Measurements from ENCODE around the gene NRXN2.

DNA sequence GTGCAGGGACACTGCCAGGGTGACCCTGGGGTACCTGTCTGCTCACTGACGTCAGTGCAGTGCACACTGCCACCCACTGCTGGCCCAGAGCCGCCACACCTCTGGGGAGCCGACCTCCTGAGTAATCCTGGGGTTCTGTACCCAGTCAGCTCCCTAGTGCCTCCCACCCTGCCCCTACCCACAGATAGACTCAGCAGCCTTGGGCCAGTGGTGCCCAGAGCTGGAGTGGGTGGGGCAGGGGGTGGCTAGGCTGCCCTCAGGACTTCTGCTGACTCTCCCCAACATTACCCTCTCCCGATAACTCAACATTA is 5.8 kb downstream of the NRXN2 start:
- TF ChIP-seq, protein P1, sequence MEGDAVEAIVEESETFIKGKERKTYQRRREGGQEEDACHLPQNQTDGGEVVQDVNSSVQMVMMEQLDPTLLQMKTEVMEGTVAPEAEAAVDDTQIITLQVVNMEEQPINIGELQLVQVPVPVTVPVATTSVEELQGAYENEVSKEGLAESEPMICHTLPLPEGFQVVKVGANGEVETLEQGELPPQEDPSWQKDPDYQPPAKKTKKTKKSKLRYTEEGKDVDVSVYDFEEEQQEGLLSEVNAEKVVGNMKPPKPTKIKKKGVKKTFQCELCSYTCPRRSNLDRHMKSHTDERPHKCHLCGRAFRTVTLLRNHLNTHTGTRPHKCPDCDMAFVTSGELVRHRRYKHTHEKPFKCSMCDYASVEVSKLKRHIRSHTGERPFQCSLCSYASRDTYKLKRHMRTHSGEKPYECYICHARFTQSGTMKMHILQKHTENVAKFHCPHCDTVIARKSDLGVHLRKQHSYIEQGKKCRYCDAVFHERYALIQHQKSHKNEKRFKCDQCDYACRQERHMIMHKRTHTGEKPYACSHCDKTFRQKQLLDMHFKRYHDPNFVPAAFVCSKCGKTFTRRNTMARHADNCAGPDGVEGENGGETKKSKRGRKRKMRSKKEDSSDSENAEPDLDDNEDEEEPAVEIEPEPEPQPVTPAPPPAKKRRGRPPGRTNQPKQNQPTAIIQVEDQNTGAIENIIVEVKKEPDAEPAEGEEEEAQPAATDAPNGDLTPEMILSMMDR (conservative IDR thresholded peaks at IDR 0.05; ENCODE audit: low read length), result peak; percentile 19; the same call in 1 of the 2 replicates
- no peak for TF ChIP-seq EZH2phosphoT487 (IDR thresholded peaks at IDR 0.05; ENCODE audit: borderline replicate concordance)

Data from Loucy (cell line).